Stomach smooth muscle (tissue), 2 donors: ENCODE measurements around the gene AKT2.

Source experiments
- H3K27ac ChIP-seq: one replicate; pipeline ENCODE4 v1.7.0; 2013; ENCODE audit warnings: mild to moderate bottlenecking, low read length, inconsistent platforms
- H3K27me3 ChIP-seq, 2 donors: one replicate each; pipeline ENCODE4 v1.7.0; 2013; ENCODE audit warnings: low read length in 2 of 2; ENCODE audit not compliant: insufficient read depth in 2 of 2, control insufficient read depth in 1 of 2
- H3K36me3 ChIP-seq, 2 donors: one replicate each; pipeline ENCODE4 v1.7.0; 2013; ENCODE audit warnings: low read length in 2 of 2; ENCODE audit not compliant: control insufficient read depth in 2 of 2, insufficient read depth in 2 of 2
- H3K4me1 ChIP-seq: one replicate; pipeline ENCODE4 v1.7.0; 2013; ENCODE audit warnings: low read length; ENCODE audit not compliant: control insufficient read depth, insufficient read depth
- H3K4me3 ChIP-seq, 2 donors: one replicate each; pipeline ENCODE4 v1.7.0; 2013; ENCODE audit warnings: low read length in 2 of 2
- H3K9ac ChIP-seq, 2 donors: one replicate each; pipeline ENCODE4 v1.7.0; 2013; ENCODE audit warnings: low read length in 2 of 2, mild to moderate bottlenecking in 1 of 2
- H3K9me3 ChIP-seq, 2 donors: one replicate each; pipeline ENCODE4 v1.7.0; 2013; ENCODE audit warnings: low read length in 2 of 2; ENCODE audit not compliant: control insufficient read depth in 2 of 2
- donor health status: healthy.
- donor health status: Pancreatic carcinoma.

AKT2 gene

DNA sequence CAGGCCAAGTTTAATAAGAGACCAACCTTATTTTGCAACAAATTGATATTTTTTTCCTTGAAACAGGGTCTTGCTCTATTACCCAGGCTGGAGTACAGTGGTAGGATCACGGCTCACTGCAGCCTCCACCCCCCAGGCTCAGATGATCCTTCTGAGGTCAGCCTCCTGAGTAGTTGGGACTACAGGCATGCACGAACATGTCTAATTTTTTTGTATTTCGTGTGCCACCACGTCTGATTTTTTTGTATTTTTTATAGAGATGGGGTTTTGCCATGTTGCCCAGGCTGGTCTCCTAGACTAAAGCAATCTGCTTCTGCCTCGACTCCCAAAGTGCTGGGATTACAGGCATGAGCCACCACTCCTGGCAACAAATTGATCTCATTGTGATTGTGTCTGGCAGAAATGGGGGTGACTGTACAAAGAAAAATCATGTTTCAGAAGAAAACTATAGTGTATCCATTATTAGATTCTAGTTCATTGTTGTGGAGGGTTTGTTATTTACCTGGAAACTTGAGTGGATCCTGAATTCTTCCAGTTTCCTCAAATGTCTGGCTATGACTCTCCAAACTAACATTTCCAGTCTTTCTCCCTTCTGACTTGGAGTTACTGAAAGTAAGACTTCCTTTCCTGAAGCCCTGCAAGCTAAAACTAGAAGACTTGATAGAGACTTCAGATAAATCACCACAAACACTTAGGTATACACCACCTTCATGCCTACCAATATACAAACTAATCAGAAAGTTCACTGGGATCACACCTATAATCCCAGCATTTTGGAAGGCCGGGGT is 17.3 kb upstream of the AKT2 start:
- no peak overlapping the region for H3K4me3 ChIP-seq
- H3K9ac ChIP-seq = no peak overlapping the region
- no peaks in the 10 kb centered on the region for H3K4me1 ChIP-seq
- no peaks in the 10 kb centered on the region for H3K27me3 ChIP-seq
- H3K27ac ChIP-seq = no peak overlapping the region
- no peaks in the 10 kb centered on the region for H3K36me3 ChIP-seq
- no peaks in the 10 kb centered on the region for H3K9me3 ChIP-seq

GRCh38 chr19:40300668-40301067 is 15.5 kb upstream of the AKT2 start:
- no peak overlapping the region for H3K9ac ChIP-seq
- no peak overlapping the region for H3K27ac ChIP-seq
- no peaks in the 10 kb centered on the region for H3K36me3 ChIP-seq
- H3K4me3 ChIP-seq = no peak overlapping the region
- no peaks in the 10 kb centered on the region for H3K9me3 ChIP-seq
- no peaks in the 10 kb centered on the region for H3K27me3 ChIP-seq
- no peaks in the 10 kb centered on the region for H3K4me1 ChIP-seq

DNA sequence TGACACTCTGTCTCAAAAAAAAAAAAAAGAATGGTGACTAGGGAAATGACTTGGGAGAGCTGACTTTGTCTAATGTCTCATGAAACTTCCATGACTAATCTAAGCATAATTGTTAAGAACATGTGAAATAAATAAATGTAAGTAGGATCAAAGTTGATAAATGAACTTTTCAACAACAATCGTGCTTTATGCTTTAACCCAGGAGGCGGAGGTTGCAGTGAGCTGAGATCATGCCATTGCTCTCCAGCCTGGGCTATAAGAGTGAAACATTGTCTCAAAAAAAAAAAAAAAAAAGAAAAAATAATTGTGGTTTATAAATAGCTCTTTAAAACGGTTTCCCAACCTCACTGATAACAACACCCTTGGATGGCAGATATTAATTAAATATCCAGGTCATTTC is 12.9 kb upstream of the AKT2 start:
- Histone ChIP-seq H3K9ac (no peak overlapping the region), H3K36me3 (peaks cover 0 to 2% of the 10 kb centered on the region in 2 donors), H3K27ac (no peak overlapping the region), H3K27me3 (no peaks in the 10 kb centered on the region), H3K4me3 (no peak overlapping the region), H3K9me3 (no peaks in the 10 kb centered on the region), H3K4me1 (no peaks in the 10 kb centered on the region)

GRCh38 chr19:40294560-40294959 is 9.4 kb upstream of the AKT2 start:
- Histone ChIP-seq H3K27me3 (no peaks in the 10 kb centered on the region), H3K4me3 (no peak overlapping the region), H3K36me3 (peaks cover 0 to 2% of the 10 kb centered on the region in 2 donors), H3K9ac (no peak overlapping the region), H3K9me3 (no peaks in the 10 kb centered on the region), H3K27ac (no peak overlapping the region), H3K4me1 (no peaks in the 10 kb centered on the region)

DNA sequence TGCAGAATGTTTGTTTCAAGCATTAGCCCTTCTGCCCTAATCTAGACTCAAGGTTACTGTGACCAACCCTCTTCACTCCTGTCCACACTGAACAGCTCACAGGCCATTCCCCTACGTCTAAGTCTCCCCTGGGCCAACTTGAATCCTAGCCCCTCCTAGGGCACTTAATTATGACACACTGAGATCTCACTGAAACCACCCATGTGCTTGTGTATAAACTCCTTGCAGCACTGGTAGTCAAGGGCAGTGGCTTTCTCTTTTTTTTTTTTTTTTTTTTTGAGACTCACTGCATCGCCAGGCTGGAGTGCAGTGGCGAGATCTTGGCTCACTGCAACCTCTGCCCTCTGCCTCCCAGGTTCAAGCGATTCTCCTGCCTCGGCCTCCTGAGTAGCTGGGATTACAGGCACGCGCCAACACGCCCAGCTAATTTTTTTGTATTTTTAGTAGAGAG is 1.9 kb upstream of the AKT2 start:
- Histone ChIP-seq H3K9ac (no peak overlapping the region), H3K36me3 (peaks cover 0 to 4% of the 10 kb centered on the region in 2 donors), H3K9me3 (no peaks in the 10 kb centered on the region), H3K27ac (no peak overlapping the region), H3K27me3 (no peaks in the 10 kb centered on the region), H3K4me3 (no peak overlapping the region), H3K4me1 (peaks cover 27% of the 10 kb centered on the region)

DNA sequence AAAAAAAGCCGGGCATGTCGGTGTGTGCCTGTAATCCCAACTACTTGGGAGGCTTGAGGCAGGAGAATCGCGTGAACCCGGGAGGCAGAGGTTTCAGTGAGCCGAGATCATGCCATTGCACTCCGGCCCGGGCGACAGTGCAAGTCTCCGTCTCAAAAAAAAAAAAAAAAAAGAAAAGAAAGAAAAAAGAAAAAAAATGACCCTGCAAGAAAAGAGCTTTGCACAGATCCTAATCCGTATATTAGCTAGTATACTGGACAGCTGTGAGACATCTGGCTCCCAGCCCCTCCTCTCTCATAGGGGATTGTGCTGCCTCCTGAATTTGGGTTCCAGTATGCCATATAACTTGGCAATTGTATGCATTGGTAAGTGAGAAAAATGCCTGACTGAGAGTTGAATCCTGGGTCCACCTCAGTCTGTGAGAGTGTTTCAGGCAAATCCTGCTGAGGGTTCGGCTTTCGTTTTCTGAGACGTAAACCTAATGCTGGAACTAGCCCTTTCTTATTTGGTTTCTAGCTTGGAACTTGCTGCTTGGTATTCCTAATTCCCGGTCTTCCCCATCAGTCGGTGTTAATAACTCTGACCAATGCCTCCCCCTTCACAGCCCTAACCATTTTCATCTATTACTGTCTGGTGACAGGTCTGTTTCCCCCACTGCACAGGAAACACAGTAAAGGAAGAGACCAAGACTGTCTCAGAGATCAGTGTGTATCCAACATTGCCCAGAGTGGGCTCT is 1.3 kb upstream of the AKT2 start:
- peak overlapping the region; percentile 99 for H3K27ac ChIP-seq
- H3K9me3 ChIP-seq = no peaks in the 10 kb centered on the region
- peak overlapping the region in 1 of 2 donors; percentile 99 for H3K9ac ChIP-seq
- peaks cover 33% of the 10 kb centered on the region for H3K4me1 ChIP-seq
- H3K36me3 ChIP-seq = peaks cover 0 to 5% of the 10 kb centered on the region in 2 donors
- no peaks in the 10 kb centered on the region for H3K27me3 ChIP-seq
- peak overlapping the region in 1 of 2 donors; percentile 74 for H3K4me3 ChIP-seq

DNA sequence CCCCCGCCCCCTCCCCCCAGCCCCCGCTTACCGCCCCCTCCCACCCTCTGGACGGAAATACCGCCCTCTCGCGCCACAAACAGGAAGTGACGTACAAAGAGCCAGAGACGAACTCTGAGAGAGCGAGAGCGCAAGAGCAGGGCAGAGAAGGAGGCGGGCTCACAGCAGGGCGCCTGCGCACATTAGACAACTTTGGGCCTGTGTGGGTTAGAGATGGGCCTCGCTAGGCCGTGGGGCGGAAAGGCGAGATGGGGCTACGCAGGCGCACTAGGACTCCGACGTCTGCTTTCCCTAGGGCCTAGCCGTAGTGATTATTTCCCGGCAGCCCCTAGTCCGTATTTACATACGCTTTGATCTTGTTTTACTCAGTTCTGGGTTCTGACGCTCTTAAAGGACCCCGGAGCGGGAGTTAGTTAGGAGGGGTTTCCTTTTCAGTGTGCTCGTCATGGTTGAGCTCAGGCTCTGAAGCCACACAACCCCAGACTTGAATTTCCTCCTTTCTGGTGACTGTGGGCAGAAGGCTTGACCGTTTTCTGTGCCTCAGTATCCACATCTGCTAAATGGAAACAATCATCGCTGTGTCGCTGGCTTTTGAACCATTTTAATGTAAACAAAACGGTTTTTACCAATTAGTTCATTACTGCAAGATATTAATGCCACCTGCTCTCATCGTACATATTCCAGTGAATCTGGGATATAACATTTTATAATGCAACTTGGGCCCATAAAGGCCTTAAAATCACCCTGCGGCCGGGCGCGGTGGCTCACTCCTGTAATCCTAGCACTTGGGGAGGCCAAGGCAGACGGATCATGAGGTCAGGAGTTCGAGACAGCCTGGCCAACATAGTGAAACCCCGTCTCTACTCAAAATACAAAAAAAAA is 449 bp upstream of the AKT2 start:
- no peaks in the 10 kb centered on the region for H3K9me3 ChIP-seq
- H3K9ac ChIP-seq = peak overlapping the region; percentile 99
- H3K27ac ChIP-seq = peak overlapping the region; percentile 99
- H3K36me3 ChIP-seq = peaks cover 0 to 5% of the 10 kb centered on the region in 2 donors
- H3K4me3 ChIP-seq = peak overlapping the region; percentile 82 to 89
- peaks cover 41% of the 10 kb centered on the region for H3K4me1 ChIP-seq
- no peaks in the 10 kb centered on the region for H3K27me3 ChIP-seq

GRCh38 chr19:40284251-40284500 is 969 bp downstream of the AKT2 start:
- Histone ChIP-seq H3K9ac (peak overlapping the region; percentile 79 to 93), H3K27ac (peak overlapping the region; percentile 76), H3K9me3 (no peaks in the 10 kb centered on the region), H3K27me3 (no peaks in the 10 kb centered on the region), H3K36me3 (peaks cover 0 to 5% of the 10 kb centered on the region in 2 donors), H3K4me3 (peak overlapping the region; percentile 83 to 89), H3K4me1 (peaks cover 55% of the 10 kb centered on the region)

GRCh38 chr19:40283414-40284250 is 1.5 kb downstream of the AKT2 start:
- no peaks in the 10 kb centered on the region for H3K9me3 ChIP-seq
- H3K4me1 ChIP-seq = peaks cover 60% of the 10 kb centered on the region
- peak overlapping the region; percentile 83 to 89 for H3K4me3 ChIP-seq
- no peaks in the 10 kb centered on the region for H3K27me3 ChIP-seq
- peak overlapping the region; percentile 76 for H3K27ac ChIP-seq
- peaks cover 0 to 5% of the 10 kb centered on the region in 2 donors for H3K36me3 ChIP-seq
- peak overlapping the region; percentile 79 to 93 for H3K9ac ChIP-seq

- Histone ChIP-seq H3K4me1 (peaks cover 68% of the 10 kb centered on the region), H3K4me3 (no peak overlapping the region), H3K9me3 (no peaks in the 10 kb centered on the region), H3K9ac (peak overlapping the region in 1 of 2 donors; percentile 93), H3K36me3 (peaks cover 0 to 5% of the 10 kb centered on the region in 2 donors), H3K27me3 (no peaks in the 10 kb centered on the region), H3K27ac (no peak overlapping the region)
Observed at GRCh38 chr19:40282920-40283319, 2.2 kb downstream of the AKT2 start.
